Stimulated activated CD4-positive, alpha-beta T cell treated with anti-CD3 and anti-CD28 coated beads, Interleukin-15, amount 100 ng/mL, for 1 hour (primary cell): ENCODE results near the gene TOMM40L.
A peak's percentile ranks its signal among the peaks of the same experiment; 100 is the strongest.
"Not testable (repeated sequence)": the region's sequence is repeated elsewhere in the genome, so short reads cannot be mapped to it uniquely, and the experiment has no call there.

Experiments
- DNase-seq, 2 donors: peaks; one replicate each; pipeline ENCODE4 v3.0.0-alpha.2; 2020; ENCODE audit warnings: low read depth in 1 of 2, low spot score in 1 of 2

The TOMM40L gene

DNA sequence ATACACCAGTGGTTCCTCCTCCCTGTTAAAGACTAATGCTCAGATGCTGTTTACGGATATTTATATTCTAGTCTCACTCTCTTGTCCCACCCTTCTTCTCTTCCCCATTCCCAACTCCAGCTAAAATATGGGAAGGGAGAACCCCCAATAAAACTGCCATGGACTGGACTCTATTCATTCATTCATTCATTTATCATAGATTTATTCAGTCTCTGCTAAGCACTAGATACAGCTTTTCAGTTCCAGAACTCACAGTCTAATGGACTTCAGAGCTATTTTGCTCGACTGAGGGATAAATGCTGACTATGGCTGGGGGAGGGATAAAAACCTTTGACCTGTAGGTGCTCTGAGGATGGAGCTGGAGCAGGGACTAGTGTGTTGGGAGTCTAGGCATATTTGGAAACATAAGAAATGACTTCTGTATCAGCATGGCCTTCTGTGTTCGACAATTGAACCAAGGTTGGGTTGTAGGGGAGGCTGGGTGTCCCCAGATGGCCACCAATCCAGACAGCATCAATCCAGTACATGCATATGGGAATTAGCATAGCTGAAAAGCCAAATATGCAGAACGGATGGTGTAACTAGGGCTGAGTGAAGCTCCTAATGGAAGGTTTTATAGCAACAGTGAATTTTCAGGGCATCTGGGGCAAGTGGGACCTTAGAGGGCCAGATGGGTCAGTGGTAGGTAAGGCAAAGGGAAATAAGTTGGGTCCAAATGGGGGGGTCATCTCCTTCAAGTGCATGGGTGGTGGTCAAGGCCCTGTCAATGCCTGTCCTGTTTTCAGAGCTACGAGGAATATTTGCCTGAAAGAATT, 6.6 kb upstream of the TOMM40L start:
- DNase-seq: no peak

DNA sequence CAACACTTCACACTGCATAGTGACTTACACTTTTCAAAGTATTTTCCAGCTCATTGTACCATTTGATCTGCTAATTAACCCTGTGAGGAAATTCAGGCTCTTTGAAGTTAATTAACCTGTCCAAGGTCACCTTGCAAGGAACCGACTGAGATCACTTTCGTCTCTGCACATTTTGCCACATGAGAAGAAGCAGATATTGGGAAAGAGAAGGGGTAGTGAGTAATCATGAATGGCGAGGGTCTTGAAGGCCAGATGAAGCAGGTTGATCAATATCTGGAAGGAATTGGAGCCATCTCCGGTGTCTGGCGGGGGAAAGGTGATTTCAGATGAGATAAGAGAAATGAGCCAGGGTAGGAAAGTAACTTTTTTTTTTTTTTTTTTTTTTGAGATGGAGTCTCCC, 5.9 kb upstream of the TOMM40L start:
- DNase-seq: no peak

DNA sequence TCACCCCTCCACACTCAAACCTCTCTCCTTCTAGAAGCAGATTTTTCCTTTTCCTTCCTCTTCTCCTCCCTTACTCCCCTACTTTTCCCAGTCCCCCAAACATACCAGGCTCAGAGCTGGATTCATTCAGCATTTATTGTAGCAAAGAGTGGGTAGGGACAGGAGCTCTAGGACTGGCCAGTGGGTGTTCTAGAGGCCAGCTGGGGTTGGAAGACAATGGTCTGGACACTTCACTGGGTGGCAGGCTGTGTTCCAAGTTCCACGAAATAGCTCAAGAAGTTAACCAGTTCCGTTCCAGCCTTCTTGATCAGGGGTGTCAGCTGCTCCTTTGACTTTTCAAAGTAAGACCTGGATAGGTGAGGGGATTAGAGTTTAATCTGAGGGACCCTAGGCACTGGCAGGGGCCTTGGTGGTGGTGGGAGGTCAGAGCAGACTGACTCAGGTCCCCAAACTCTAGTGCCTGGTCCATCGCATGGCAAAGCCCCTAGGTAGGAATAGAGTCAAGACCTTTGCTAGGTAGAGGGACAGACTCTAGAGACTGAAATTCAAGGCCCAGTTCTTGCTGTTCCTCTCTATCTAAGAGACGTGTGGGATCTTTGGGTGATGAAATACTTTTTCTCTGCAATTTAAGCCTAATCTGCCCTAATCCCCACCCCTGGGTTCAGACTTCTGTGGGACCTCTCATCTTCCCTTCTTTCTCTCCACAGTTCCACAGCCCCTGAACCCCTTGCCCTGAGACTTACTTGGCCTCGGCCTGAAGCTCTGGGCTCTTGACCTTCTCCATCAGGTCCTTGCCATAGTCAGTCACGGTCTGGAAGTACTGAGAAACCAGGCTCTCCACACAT, 3.5 kb upstream of the TOMM40L start:
- DNase-seq: no peak

DNA sequence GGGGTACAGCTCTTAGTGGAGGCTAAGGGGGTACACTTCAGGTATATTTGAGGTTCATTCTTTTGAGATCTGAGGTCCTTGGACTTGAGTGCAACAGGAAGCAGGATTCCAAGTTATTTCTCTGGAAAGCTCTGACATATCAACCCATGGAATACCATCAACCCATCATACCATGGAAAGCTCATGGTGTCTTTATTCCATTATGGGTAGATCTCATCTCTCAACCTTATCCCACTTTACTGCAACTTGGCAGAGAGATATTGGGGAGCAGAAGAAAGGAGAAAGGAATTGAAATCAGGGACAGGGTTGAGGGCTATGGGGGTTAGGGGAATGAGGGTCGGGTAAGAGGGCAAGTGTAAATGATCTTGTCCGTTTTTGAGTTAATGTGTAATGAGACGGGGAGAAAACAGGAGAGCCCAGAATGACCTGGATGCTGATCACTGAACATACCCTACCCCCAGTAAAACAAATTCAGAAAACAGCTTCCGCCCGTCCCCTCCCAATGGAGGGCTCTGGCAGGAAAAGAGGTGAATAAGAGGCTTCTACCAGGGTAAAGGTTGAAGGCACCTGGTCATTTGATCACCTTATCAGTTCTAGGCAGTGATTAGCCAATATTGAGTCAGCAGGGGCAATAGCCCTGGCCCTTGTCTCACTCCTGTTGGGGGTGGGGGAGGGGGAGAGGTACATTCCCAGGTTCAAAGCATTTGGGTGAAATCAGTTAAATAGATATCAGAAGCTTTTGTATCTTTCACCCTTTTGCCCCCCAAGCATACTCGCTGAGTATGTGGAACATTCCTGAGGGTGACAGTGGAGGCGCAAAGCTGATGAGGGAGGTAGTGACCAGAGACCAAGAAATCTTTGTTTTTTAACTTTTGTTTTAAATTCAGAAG, 1.8 kb upstream of the TOMM40L start:
- no peak for DNase-seq

DNA sequence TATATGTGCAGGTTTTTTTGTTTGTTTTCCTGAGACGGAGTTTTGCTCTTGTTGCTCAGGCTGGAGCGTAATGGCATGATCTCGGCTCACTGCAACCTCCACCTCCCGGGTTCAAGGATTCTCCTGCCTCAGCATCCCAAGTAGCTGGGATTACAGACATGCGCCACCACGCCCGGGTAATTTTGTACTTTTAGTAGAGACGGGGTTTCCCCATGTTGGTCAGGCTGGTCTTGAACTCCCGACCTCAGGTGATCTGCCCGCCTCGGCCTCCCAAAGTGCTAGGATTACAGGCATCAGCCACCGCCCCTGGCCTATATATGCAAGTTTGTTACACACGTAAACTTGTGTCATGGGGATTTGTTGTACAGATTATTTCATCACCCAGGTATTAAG, 1.2 kb upstream of the TOMM40L start:
- not testable (repeated sequence) for DNase-seq

DNA sequence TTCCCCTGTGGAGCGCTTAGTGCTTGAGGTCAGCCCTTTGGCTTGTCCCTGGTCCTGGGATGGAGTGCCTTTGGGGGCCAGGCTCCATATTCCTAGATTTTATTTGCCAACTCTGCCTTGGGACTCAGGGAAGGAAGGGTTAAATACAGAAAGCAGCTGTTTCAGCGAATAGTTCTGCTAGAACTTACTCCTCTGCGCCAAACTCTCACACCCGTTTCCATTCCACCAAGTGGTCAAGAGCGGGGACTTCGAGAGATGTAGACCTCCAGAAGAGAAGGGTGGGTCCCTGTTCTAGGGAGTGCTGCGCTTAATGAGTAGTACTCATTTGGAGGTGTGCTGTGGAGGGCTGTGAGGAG, 704 bp upstream of the TOMM40L start:
- no peak for DNase-seq

DNA sequence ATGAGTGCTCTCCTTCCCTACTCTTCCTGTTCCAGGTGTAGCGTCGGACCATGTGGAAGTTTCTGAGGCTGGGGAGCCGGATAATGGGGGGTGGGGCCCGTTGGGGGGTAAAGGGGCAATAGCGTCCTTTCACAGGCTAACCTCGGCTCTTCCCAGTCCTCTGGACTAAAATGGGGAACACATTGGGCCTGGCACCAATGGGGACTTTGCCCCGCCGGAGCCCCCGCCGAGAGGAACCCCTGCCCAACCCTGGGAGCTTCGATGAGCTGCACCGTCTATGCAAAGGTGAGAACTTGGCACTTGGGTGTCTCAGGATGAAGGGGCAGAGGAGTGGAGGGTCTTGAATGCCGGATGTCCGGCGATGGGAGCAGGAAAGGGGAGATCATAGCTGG, 456 bp downstream of the TOMM40L start:
- DNase-seq: no peak

DNA sequence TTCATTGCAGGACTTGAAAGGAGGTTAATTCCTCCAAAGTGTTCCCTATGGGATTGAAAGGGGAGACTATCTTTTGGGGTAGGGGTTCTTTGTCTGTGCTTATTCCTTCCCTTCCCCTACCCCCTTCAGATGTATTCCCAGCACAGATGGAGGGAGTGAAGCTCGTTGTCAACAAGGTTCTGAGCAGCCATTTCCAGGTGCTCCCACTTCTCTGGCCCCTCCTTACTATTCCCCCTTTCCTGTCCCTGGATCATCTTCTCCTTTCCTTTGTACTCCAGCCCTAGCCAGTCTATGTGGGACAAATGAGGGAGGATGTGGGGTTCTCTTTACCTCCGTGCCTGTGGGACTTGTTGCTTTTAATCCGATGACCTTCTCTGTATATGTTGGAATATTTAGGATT, 899 bp downstream of the TOMM40L start:
- no peak for DNase-seq

DNA sequence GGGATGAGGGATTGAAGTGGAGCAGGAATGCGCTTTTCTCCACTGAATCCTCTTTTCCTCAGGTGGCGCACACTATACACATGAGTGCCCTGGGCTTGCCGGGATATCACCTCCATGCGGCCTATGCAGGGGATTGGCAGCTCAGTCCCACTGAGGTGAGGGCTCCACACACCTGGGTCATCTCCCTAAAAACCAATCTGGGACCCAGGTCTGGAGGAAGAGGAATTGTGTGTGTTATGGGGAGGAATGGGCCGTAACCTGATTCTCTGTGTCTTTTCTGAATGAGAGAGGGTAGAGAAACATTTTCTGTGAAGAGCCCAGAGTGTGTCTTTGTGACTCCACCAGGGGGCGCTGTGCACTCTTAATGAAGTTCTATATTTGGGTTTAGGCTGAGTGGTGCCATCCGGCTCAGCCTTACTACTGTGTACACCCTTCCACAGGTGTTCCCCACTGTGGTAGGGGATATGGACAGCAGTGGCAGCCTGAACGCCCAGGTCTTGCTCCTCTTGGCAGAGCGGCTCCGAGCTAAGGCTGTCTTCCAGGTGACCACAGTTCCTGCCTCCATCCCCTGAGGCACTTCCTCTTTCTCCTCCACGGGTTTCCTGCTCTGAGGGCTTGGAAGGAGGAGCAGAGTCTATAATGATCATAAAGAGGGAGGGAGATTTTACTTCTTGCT, 1.5 kb downstream of the TOMM40L start:
- peak; percentile 75 to 79 for DNase-seq

DNA sequence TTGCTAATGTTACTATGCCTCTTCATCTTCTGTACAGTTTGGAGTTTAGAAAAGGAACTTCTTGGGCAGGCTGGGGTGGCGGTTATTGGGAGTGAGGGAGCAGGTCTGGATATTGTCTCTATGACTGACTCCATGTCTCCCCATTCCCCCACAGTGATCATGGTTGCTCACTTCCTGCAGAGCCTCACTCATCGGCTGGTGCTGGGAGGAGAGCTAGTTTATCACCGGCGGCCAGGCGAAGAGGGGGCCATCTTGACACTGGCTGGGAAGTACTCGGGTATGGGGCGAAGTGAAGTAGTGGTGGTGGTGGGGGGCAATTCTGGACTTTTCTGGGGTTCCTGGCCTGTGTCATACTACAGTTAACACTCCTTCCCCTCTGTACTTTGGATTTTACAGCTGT, 2.2 kb downstream of the TOMM40L start:
- no peak for DNase-seq

DNA sequence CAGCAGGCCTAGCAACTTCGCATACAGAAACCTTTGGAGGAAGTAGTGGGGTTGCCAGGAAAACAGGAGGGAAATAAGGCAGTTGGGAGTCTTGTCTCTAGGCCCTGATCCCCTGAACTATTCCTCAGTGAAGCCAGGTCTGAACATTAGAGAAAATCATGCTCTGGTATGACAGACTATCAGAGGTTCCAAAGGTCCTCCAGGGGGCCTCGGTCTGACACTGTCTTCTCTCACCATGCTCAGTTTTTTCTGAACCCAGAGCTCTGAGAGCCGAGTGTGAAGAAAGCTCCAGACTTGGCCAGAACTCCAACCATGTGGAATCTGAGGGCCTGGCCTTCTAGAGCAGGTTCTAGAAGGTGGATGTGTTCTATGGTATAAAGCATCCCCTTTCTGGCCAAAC, 4.0 kb downstream of the TOMM40L start:
- no peak for DNase-seq

DNA sequence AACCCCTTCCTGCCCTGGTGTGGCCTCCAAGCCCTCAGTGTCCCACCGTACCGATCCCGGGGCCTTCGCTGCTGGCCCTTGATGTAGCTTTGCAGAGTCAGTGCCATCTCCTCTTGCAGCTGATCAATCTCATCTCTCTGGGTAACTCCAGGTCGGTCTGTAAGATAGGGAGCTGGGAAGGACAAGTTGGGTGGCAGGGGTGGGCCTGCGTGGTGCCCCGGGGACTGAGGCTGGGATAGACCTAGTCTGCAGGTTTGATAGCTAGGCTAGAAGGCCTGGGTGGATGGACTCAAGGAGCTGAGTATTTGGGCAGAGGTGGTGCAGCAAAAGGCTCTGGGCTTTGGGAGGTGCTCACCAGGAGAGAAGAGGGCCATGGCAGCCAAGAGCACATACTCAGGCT, 4.9 kb downstream of the TOMM40L start:
- no peak for DNase-seq

DNA sequence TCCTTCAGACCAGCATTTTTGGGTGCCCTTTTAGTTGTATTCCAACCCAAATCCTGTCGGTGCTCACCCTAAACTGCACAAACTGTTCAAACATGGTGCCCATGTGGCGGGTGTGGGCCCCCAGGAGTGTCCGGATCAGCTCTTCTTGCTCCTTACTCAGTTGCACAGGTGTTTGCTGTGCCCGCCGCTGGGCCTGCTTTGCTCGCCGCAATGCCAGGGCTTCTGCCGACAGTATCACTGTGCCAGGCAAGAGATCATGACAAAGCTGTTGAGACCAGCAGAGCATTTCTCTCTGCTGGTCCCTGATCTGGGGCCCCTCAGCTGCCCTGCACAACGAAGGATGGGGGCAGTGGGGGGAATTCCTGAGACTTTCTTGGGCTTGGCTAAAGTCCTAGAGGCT, 7.2 kb downstream of the TOMM40L start:
- no peak for DNase-seq

DNA sequence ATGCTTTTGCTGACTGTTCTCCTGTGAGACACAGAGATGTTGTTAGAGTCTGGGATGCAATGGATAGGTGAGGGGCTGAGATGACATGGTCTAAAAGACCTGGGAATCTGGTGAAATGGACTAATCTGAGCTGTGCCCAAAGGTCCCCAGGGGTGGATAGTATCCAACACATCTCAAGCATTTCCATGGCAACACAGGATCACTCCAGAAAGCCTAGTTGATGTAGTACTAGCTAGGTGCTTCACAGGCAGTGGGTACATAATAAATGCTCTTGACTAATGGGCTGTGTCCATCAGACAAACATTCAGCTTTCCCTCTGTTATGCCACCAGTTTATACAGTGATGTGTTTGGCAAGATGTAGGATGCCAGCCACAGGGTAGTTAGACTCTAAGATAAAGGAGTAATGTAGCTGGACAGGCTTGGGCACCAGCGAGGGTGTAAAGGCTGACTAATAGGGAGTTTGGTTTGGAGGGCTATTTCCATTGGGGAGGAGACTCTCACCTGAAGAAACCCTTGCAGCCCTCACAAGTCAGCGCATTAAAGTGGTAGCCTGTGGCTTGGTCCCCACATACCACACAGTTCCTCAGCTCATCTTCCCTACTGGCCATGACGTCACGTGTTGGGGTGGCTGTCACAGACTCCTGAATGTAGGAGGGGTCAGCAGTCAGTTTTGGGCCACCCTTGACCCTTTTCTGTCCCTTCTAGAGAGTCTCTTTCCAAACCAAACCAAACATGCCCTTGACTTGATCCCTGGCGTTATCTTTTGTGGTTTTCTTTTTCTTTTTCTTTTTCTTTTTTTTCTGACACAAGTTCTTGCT, 10.3 kb downstream of the TOMM40L start:
- DNase-seq: no peak

DNA sequence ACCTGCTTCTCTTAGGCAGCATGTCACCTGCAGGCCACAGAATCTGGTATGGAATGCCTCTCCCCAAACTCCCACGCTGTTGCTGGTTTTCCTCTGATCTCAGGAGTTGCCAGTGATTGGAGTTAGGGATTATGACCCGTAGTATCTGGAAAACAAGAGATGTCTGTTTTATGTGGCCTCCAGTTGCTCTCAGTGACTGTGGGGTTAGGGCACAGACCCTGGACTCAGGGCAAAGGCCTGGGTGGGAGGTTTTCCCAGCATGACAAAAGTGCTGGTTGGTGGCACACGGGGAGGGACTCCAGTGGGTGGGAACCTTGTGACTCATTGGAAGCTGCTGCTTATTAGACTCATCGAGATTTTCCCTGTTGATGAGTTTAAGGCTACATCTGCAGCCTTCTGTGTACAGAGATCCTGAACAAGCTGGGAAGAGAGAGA, 12.2 kb downstream of the TOMM40L start, which contains the start of gene NR1I3:
Gene NR1I3 (minus strand): TSS at position 165 of the 435 bp plus-strand sequence. CDS start 1,638 bp downstream, outside the sequence.
- DNase-seq: no peak

DNA sequence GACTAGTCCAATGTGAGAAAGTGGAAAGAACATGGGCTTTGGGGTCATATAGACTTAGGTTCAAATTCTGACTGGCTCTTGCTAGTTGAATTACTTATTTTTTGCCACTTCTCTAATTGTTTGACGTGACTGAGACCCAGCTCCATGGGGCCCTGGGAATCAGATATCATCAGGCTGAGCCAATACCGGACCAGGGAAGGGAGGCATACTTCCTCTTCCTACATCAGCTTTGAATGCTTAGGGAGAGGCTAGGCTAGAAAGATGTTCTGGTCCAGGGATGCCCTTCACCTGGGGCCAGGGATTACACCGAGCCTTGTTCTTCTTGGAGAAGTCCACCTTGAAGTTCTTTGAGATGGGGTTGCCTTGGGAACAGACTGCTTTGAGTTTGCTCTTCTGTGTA, 15.8 kb downstream of the TOMM40L start:
- DNase-seq: no peak

DNA sequence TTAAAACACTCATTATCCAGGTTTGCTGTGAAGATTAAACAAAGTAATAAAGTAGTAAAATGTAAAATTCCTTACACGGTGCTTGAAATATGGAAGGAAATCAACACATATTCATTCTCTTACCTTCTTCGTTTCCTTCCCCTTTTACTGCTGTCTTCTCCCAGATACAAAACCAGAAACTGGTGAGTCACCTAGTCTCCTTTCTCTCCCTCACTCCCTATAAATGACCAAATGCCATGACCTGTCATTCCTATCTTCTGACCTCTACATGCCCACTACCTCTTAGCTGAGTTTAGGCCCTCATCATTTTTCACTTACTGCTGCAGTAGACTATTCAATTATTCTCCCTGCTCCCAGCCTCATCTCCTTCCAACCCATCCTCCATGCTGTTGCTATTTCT, 16.5 kb downstream of the TOMM40L start:
- DNase-seq: no peak

DNA sequence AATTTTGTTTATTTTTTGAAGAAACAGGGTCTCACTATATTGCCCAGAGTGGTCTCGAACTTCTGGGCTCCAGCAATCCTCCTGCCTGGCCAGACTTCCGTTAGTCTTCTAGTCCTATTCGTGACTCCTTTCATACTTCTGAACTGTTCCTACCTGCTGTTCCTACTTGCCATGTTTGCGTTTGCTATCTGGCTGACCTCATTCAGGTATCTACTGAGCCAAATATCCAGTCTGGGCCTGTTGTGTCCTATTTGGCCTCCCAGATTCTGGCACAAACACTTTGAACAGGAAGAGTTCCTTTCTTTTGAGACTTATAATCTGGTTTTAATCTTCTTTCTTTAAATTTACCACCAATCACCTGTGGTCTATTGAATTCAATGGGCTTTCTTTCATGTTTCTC, 19.0 kb downstream of the TOMM40L start:
- DNase-seq: no peak

DNA sequence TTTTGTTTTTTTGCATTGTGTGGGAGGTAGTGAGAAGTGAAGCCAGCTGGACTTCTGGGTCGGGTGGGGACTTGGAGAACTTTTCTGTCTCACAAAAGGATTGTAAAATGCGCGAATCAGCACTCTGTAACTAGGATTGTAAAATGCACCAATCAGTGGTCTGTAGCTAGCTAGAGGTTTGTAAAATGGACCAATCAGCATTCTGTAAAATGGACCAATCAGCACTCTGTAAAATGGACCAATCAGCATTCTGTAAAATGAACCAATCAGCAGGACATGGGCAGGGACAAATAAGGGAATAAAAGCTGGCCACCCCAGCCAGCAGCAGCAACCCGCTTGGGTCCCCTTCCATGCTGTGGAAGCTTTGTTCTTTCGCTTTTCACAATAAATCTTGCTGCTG, 24.2 kb downstream of the TOMM40L start:
- not testable (repeated sequence) for DNase-seq

DNA sequence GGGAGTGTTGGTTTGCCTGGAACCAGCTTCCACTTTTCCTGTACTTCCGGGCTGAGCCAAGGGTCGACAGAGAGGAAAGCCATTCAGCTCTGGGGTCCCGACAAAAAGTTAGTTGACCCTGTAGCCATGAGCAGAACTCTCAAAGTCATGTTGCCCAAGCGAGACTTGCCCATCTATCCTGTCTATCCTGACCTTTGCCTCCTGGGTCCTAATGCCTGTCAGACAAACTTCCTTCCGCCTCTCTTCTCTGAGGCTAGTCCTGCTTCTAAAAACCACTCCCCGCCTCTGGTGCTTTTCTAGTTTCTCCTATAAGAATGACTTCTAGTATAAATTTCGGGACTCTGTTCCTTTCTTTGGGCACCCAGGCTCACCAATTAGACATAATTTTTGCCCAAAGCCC, 25.0 kb downstream of the TOMM40L start:
- DNase-seq: no peak
